GM12865 (cell line): Measurements from ENCODE around the gene RIIAD1.
"Not testable (repeated sequence)": the region's sequence is repeated elsewhere in the genome, so short reads cannot be mapped to it uniquely, and the experiment has no call there.

ENCODE experiments used
- DNase-seq: peaks from one replicate; pipeline ENCODE4 v3.0.0; 2010; ENCODE audit warnings: low read depth
- H3K4me3 ChIP-seq: 2 replicates; pipeline ENCODE4 v1.5.1; 2011; ENCODE audit warnings: mild to moderate bottlenecking, low read depth, low read length, control low read depth
- TF ChIP-seq, protein P1 (sequence below): IDR thresholded peaks from 2 replicates; pipeline ENCODE4 v1.5.1; 2011; ENCODE audit warnings: low read length, control low read depth, low read depth, inconsistent platforms; ENCODE audit not compliant: insufficient read depth; ENCODE audit errors: missing control alignments

RIIAD1 gene

GRCh38 chr1:151762941-151763921 is 41.9 kb downstream of the RIIAD1 start, which contains the start of gene MRPL9:
MRPL9 (minus strand) TSS chr1:151763496; CDS start chr1:151763479, 17 bp downstream.
- TF ChIP-seq, protein P1, sequence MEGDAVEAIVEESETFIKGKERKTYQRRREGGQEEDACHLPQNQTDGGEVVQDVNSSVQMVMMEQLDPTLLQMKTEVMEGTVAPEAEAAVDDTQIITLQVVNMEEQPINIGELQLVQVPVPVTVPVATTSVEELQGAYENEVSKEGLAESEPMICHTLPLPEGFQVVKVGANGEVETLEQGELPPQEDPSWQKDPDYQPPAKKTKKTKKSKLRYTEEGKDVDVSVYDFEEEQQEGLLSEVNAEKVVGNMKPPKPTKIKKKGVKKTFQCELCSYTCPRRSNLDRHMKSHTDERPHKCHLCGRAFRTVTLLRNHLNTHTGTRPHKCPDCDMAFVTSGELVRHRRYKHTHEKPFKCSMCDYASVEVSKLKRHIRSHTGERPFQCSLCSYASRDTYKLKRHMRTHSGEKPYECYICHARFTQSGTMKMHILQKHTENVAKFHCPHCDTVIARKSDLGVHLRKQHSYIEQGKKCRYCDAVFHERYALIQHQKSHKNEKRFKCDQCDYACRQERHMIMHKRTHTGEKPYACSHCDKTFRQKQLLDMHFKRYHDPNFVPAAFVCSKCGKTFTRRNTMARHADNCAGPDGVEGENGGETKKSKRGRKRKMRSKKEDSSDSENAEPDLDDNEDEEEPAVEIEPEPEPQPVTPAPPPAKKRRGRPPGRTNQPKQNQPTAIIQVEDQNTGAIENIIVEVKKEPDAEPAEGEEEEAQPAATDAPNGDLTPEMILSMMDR: no peak
- peak within 1 kb of the TSS; percentile 73 for H3K4me3 ChIP-seq
- peak; percentile 89 for DNase-seq

GRCh38 chr1:151763990-151764389 is 42.7 kb downstream of the RIIAD1 start:
- TF ChIP-seq, protein P1: no peak
- peak overlapping the region; percentile 73 for H3K4me3 ChIP-seq
- no peak for DNase-seq

DNA sequence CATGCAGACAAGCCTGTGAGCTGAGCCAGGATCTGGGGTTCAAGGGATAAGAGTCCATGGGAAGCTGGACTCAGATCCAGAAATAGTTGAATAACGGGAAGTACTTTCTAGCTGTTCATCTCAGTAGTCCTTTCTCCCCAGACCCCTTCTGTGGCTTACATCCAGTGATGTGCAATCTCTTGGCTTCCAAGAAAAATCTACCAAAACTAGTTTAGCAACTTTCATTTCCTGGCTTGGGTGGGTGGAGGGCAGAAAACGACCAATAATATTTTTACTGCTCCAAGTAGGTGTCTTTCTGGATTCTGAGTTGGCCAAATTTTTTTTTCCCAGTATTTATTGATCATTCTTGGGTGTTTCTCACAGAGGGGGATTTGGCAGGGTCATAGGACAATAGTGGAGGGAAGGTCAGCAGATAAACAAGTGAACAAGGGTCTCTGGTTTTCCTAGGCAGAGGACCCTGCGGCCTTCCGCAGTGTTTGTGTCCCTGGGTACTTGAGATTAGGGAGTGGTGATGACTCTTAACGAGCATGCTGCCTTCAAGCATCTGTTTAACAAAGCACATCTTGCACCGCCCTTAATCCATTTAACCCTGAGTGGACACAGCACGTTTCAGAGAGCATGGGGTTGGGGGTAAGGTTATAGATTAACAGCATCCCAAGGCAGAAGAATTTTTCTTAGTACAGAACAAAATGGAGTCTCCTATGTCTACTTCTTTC is 47.2 kb downstream of the RIIAD1 start:
- not testable (repeated sequence) for H3K4me3 ChIP-seq, DNase-seq

DNA sequence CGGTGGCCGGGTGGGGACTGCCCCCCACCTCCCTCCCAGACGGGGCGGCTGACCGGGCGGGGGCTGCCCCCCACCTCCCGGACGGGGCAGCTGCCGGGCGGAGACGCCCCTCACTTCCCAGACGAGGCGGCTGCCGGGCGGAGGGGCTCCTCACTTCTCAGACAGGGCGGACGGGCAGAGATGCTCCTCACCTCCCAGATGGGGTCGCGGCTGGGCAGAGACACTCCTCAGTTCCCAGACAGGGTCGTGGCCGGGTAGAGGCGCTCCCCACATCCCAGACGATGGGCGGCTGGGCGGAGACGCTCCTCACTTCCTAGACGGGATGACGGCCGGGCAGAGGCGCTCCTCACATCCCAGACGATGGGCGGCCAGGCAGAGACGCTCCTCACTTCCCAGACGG is 47.9 kb downstream of the RIIAD1 start:
- not testable (repeated sequence) for DNase-seq, H3K4me3 ChIP-seq

DNA sequence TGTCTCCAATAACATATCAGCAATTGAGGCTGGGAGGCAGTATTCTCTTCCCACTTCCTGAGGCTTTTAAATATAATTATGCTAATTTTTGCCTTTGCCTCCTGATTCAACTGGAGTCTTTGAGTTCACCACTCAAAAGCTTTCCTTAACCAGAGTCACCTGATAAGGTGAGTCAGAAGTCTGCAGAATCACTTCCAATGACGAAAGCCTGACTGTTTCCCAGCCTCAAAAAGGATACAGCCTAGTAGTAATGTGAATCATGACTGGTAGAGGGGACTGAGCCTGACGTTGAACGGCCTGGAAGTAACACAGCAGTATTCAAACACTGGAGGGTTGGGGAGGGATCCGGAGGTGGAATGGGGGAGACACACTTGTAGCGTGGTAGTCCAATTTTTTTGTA is 52.4 kb downstream of the RIIAD1 start:
- TF ChIP-seq, protein P1: no peak
- DNase-seq: no peak
- no peak overlapping the region for H3K4me3 ChIP-seq

- H3K4me3 ChIP-seq: no peak overlapping the region
- DNase-seq: no peak
- TF ChIP-seq, protein P1: no peak
These were observed 53.1 kb downstream of the RIIAD1 start for GRCh38 chr1:151774256-151774922.

GRCh38 chr1:151775894-151776664 is 54.8 kb downstream of the RIIAD1 start:
- TF ChIP-seq, protein P1: no peak

More at GRCh38 chr1:151775894-151776664, 54.8 kb downstream of the RIIAD1 start:
- no peak overlapping the region for H3K4me3 ChIP-seq
- DNase-seq: no peak
